Measurements from ENCODE around the gene EEF2KMT.

The EEF2KMT gene

GRCh38 chr16:5041600-5042133 lies 55.9 kb downstream of the EEF2KMT start:
- peak; percentile 24 for DNase-seq (ENCODE audit: low spot score)

- no peak for DNase-seq (ENCODE audit: low spot score)
These were observed 57.1 kb downstream of the EEF2KMT start for GRCh38 chr16:5040451-5040850.

- no peak for DNase-seq (ENCODE audit: low spot score)
These were observed 61.1 kb downstream of the EEF2KMT start for GRCh38 chr16:5036228-5037156.

- no peak for DNase-seq (ENCODE audit: low spot score)
These were observed 61.7 kb downstream of the EEF2KMT start for GRCh38 chr16:5035909-5036227.

Measured in AG08395 (cell line).